Activated B cell treated with CpG ODN at 0.5 μM for 24 hours (primary cell): ENCODE data around the gene DACH2. TPM values are rescaled to one million over a fixed set of nuclear protein-coding genes. Genes with fewer than 3 reads are reported as not detected.

Experiments used
- ATAC-seq: fragments of 200-7000 bp; cut with Tn5 transposase; one replicate; pipeline ENCODE4 v1.10.0; 2021; ENCODE audit warnings: low read depth, mild to moderate bottlenecking, moderate library complexity
- CTCF ChIA-PET: fragments of 350-600 bp; sonication (Branson Sonifier 250); formaldehyde crosslinking; loops from one replicate; lab custom pipeline; 2021; ENCODE audit warnings: antibody characterized with exemption; lab: Charles Lee
- POLR2A ChIA-PET: fragments of 350-600 bp; sonication (Branson Sonifier 250); formaldehyde crosslinking; loops from one replicate; lab custom pipeline; 2021; ENCODE audit warnings: antibody characterized with exemption; lab: Charles Lee
- DNase-seq: peaks from one replicate; pipeline ENCODE4 v3.0.0; 2022
- H3K27ac Mint-ChIP-seq: one replicate; pipeline ENCODE4 v1.8.0; 2020; ENCODE audit warnings: mixed read lengths
- H3K27me3 Mint-ChIP-seq: one replicate; pipeline ENCODE4 v1.8.0; 2021; ENCODE audit warnings: mixed read lengths
- H3K36me3 Mint-ChIP-seq: one replicate; pipeline ENCODE4 v1.8.0; 2021; ENCODE audit warnings: low read depth, mixed read lengths
- H3K4me1 Mint-ChIP-seq: one replicate; pipeline ENCODE4 v1.8.0; 2021; ENCODE audit warnings: mixed read lengths
- H3K4me3 Mint-ChIP-seq: one replicate; pipeline ENCODE4 v1.8.0; 2020; ENCODE audit warnings: mild to moderate bottlenecking, mixed read lengths
- H3K9me3 Mint-ChIP-seq: one replicate; pipeline ENCODE4 v1.8.0; 2020; ENCODE audit warnings: mixed read lengths
- CTCF ChIP-seq: fragments of 200-600 bp; IDR thresholded peaks from one replicate; pipeline ENCODE4 v1.8.0; 2022; ENCODE audit warnings: antibody characterized with exemption, mild to moderate bottlenecking
- intact Hi-C: fragments of 100-400 bp; cut with micrococcal nuclease; formaldehyde crosslinking; loops from one replicate; pipeline ENCODE4 v1.15.1; 2024
- total RNA-seq: library from RNA; stranded (reverse); gene quantifications from 2 replicates; pipeline ENCODE4 v1.2.3, GENCODE V29; 2022

The DACH2 gene
- total RNA-seq, 1 donor from 2014 or later: not detected

- no peak for TF ChIP-seq CTCF
- POLR2A ChIA-PET: no interaction called here
- ATAC-seq (no peak), DNase-seq (no peak)
- H3K4me3 Mint-ChIP-seq: no peak overlapping the region
- CTCF ChIA-PET: no interaction called here
- no peak overlapping the region for H3K27ac Mint-ChIP-seq
- H3K9me3 Mint-ChIP-seq: peaks cover 3% of the 10 kb centered on the region
- H3K27me3 Mint-ChIP-seq: no peaks in the 10 kb centered on the region
- H3K36me3 Mint-ChIP-seq: no peaks in the 10 kb centered on the region
- intact Hi-C loops: no loop called here
- no peaks in the 10 kb centered on the region for H3K4me1 Mint-ChIP-seq
These were observed 180.9 kb downstream of the DACH2 start for GRCh38 chrX:86329174-86329573.

- Mint-ChIP-seq H3K4me3 (no peak overlapping the region), H3K36me3 (no peaks in the 10 kb centered on the region), H3K4me1 (no peaks in the 10 kb centered on the region), H3K27ac (no peak overlapping the region), H3K9me3 (no peaks in the 10 kb centered on the region), H3K27me3 (no peaks in the 10 kb centered on the region)
- DNase-seq: no peak
- intact Hi-C loops: no loop called here
- ChIA-PET POLR2A (no interaction called here), CTCF (no interaction called here)
- no peak for TF ChIP-seq CTCF
- ATAC-seq: no peak
These were observed 200.4 kb downstream of the DACH2 start for GRCh38 chrX:86348669-86349068.

- H3K4me3 Mint-ChIP-seq: no peak overlapping the region
- no peak for TF ChIP-seq CTCF
- no peaks in the 10 kb centered on the region for H3K36me3 Mint-ChIP-seq
- ChIA-PET CTCF (no interaction called here), POLR2A (no interaction called here)
- no peaks in the 10 kb centered on the region for H3K27me3 Mint-ChIP-seq
- H3K4me1 Mint-ChIP-seq: no peaks in the 10 kb centered on the region
- no peak overlapping the region for H3K27ac Mint-ChIP-seq
- intact Hi-C loops: no loop called here
- DNase-seq (no peak), ATAC-seq (no peak)
- H3K9me3 Mint-ChIP-seq: no peaks in the 10 kb centered on the region
These were observed 200.9 kb downstream of the DACH2 start for GRCh38 chrX:86349115-86349514.

GRCh38 chrX:86369847-86370630 is 221.8 kb downstream of the DACH2 start:
- CTCF ChIA-PET: no interaction called here
- POLR2A ChIA-PET: no interaction called here
- H3K9me3 Mint-ChIP-seq: no peaks in the 10 kb centered on the region
- no peaks in the 10 kb centered on the region for H3K4me1 Mint-ChIP-seq
- no peaks in the 10 kb centered on the region for H3K27me3 Mint-ChIP-seq
- H3K4me3 Mint-ChIP-seq: no peak overlapping the region
- DNase-seq (no peak), ATAC-seq (no peak)
- H3K36me3 Mint-ChIP-seq: no peaks in the 10 kb centered on the region
- intact Hi-C loops: no loop called here
- H3K27ac Mint-ChIP-seq: no peak overlapping the region
- no peak for TF ChIP-seq CTCF

GRCh38 chrX:86370927-86371326 is 222.7 kb downstream of the DACH2 start:
- no peak overlapping the region for H3K27ac Mint-ChIP-seq
- no peak for TF ChIP-seq CTCF
- CTCF ChIA-PET: no interaction called here
- POLR2A ChIA-PET: no interaction called here
- H3K36me3 Mint-ChIP-seq: no peaks in the 10 kb centered on the region
- intact Hi-C loops: no loop called here
- no peak overlapping the region for H3K4me3 Mint-ChIP-seq
- no peaks in the 10 kb centered on the region for H3K9me3 Mint-ChIP-seq
- DNase-seq (no peak), ATAC-seq (no peak)
- no peaks in the 10 kb centered on the region for H3K4me1 Mint-ChIP-seq
- H3K27me3 Mint-ChIP-seq: no peaks in the 10 kb centered on the region
